ENCODE measurements around the gene ARHGDIA.

- TF ChIP-seq NR3C1 (CRISPR knock-in tag; conservative IDR thresholded peaks at IDR 0.05; ENCODE audit: low read depth) = no peak
- TF ChIP-seq, protein P1, sequence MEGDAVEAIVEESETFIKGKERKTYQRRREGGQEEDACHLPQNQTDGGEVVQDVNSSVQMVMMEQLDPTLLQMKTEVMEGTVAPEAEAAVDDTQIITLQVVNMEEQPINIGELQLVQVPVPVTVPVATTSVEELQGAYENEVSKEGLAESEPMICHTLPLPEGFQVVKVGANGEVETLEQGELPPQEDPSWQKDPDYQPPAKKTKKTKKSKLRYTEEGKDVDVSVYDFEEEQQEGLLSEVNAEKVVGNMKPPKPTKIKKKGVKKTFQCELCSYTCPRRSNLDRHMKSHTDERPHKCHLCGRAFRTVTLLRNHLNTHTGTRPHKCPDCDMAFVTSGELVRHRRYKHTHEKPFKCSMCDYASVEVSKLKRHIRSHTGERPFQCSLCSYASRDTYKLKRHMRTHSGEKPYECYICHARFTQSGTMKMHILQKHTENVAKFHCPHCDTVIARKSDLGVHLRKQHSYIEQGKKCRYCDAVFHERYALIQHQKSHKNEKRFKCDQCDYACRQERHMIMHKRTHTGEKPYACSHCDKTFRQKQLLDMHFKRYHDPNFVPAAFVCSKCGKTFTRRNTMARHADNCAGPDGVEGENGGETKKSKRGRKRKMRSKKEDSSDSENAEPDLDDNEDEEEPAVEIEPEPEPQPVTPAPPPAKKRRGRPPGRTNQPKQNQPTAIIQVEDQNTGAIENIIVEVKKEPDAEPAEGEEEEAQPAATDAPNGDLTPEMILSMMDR (IDR thresholded peaks at IDR 0.05) = no peak
- TF ChIP-seq ZBTB43 (CRISPR knock-in tag; IDR thresholded peaks at IDR 0.05) = no peak
- TF ChIP-seq E2F1 (CRISPR knock-in tag; IDR thresholded peaks at IDR 0.05) = no peak
- TF ChIP-seq CREB1 (CRISPR knock-in tag; IDR thresholded peaks at IDR 0.05) = no peak
- TF ChIP-seq ZNF232 (CRISPR knock-in tag; IDR thresholded peaks at IDR 0.05) = no peak
- TF ChIP-seq GTF2I (CRISPR knock-in tag; conservative IDR thresholded peaks at IDR 0.05) = no peak
- TF ChIP-seq USF1 (CRISPR knock-in tag; IDR thresholded peaks at IDR 0.05) = no peak
- no peak for TF ChIP-seq JAZF1 (CRISPR knock-in tag; IDR thresholded peaks at IDR 0.05)
- no peak for TF ChIP-seq PRRX2 (CRISPR knock-in tag; IDR thresholded peaks at IDR 0.05)
- TF ChIP-seq, protein P2, sequence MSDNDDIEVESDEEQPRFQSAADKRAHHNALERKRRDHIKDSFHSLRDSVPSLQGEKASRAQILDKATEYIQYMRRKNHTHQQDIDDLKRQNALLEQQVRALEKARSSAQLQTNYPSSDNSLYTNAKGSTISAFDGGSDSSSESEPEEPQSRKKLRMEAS (CRISPR knock-in tag; IDR thresholded peaks at IDR 0.05) = no peak
These were observed 14.9 kb upstream of the ARHGDIA start for GRCh38 chr17:81885869-81886548.
